B cell (primary cell): ENCODE results near the gene NR3C2.

Experiments
- EZH2 ChIP-seq: IDR thresholded peaks from 2 replicates; pipeline ENCODE4 v1.6.1; 2012; ENCODE audit warnings: borderline replicate concordance, low read depth, mild to moderate bottlenecking, moderate library complexity, low read length; ENCODE audit not compliant: insufficient read depth, poor library complexity, severe bottlenecking
- TF ChIP-seq, protein P1 (sequence below): fragments of 200-600 bp; IDR thresholded peaks from one replicate; pipeline ENCODE4 v1.8.0; 2022; ENCODE audit warnings: antibody characterized with exemption, mild to moderate bottlenecking

DNA sequence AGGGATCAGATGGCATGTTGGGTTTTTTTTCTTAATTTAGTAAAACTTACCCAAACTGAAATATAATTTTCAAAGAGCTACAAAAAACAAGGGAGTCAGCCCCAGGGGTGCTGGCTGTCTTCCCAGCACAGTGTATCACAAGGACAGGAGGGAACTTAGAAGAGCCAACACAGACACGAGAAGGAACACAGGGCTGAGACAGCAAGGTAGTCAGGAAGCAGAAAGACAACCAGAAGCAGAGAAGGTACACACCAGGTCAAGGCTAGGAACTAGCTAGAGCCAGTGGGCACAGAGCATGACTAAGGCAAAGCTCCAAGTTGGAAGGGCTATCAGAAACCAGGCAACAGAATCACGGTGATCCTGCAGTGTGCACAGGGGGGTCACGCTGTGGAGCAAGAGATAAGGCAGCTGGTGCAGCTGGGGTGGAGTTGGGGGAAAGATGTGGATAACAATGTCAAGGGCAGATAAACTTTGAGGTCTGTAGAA is 168.7 kb downstream of the NR3C2 start:
- TF ChIP-seq, protein P1, sequence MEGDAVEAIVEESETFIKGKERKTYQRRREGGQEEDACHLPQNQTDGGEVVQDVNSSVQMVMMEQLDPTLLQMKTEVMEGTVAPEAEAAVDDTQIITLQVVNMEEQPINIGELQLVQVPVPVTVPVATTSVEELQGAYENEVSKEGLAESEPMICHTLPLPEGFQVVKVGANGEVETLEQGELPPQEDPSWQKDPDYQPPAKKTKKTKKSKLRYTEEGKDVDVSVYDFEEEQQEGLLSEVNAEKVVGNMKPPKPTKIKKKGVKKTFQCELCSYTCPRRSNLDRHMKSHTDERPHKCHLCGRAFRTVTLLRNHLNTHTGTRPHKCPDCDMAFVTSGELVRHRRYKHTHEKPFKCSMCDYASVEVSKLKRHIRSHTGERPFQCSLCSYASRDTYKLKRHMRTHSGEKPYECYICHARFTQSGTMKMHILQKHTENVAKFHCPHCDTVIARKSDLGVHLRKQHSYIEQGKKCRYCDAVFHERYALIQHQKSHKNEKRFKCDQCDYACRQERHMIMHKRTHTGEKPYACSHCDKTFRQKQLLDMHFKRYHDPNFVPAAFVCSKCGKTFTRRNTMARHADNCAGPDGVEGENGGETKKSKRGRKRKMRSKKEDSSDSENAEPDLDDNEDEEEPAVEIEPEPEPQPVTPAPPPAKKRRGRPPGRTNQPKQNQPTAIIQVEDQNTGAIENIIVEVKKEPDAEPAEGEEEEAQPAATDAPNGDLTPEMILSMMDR: no peak
- TF ChIP-seq EZH2: no peak
